H1 (cell line): ENCODE data around the gene RSPH9.

ENCODE experiments used
- EP300 ChIP-seq, 2 experiments: IDR thresholded peaks; 1 replicate in 1 of 2; 2 replicates in 1 of 2; pipeline ENCODE4 v1.6.1; 2011 to 2012; ENCODE audit warnings: low read depth in 2 of 2, low read length in 2 of 2, mild to moderate bottlenecking in 2 of 2, borderline replicate concordance in 1 of 2, inconsistent platforms in 1 of 2, moderate library complexity in 1 of 2
- EZH2 ChIP-seq: fragments of 200-600 bp; sonication (generic); IDR thresholded peaks from 2 replicates; pipeline ENCODE4 v1.7.1; 2012; ENCODE audit warnings: low read depth, mild to moderate bottlenecking, moderate library complexity, low read length, inconsistent platforms; ENCODE audit not compliant: severe bottlenecking
- GABPA ChIP-seq: IDR thresholded peaks from 2 replicates; pipeline ENCODE4 v1.6.1; 2011; ENCODE audit warnings: mild to moderate bottlenecking, low read length, moderate library complexity, borderline replicate concordance; ENCODE audit not compliant: insufficient read depth
- MAFK ChIP-seq: IDR thresholded peaks from 2 replicates; pipeline ENCODE4 v1.6.1; 2012; ENCODE audit warnings: low read depth, mild to moderate bottlenecking, improper control_type of control experiment, low read length
- POLR2A ChIP-seq, 2 experiments: IDR thresholded peaks; 1 replicate in 1 of 2; 2 replicates in 1 of 2; pipeline ENCODE4 v1.6.1; 2011; ENCODE audit warnings: low read depth in 2 of 2, low read length in 2 of 2, mild to moderate bottlenecking in 2 of 2; ENCODE audit errors: control extremely low read depth in 1 of 2
- POLR2AphosphoS5 ChIP-seq: IDR thresholded peaks from 2 replicates; pipeline ENCODE4 v1.6.1; 2011; ENCODE audit warnings: low read depth, low read length
- RAD21 ChIP-seq, 2 experiments: IDR thresholded peaks in 1 of 2; conservative IDR thresholded peaks in 1 of 2; 2 replicates each; pipeline ENCODE4 v1.6.1; 2011; ENCODE audit warnings: low read depth in 2 of 2, low read length in 2 of 2, improper control_type of control experiment in 1 of 2, inconsistent platforms in 1 of 2, mild to moderate bottlenecking in 1 of 2, moderate library complexity in 1 of 2
- TCF12 ChIP-seq: IDR thresholded peaks from 2 replicates; pipeline ENCODE4 v1.6.1; 2011; ENCODE audit warnings: low read depth, mild to moderate bottlenecking, low read length
- TEAD4 ChIP-seq: IDR thresholded peaks from 2 replicates; pipeline ENCODE4 v1.6.1; 2012; ENCODE audit warnings: low read depth, low read length, inconsistent platforms, mixed read lengths
- TF ChIP-seq, protein P1 (sequence below), 3 experiments: IDR thresholded peaks; 1 replicate in 2 of 3; 2 replicates in 1 of 3; pipeline versions ENCODE4 v1.5.1 to v1.6.1; 2011; ENCODE audit warnings: low read length in 3 of 3, mild to moderate bottlenecking in 3 of 3, inconsistent platforms in 2 of 3, low read depth in 1 of 3, moderate library complexity in 1 of 3; ENCODE audit not compliant: insufficient read depth in 1 of 3; ENCODE audit errors: control extremely low read depth in 1 of 3

- TF ChIP-seq, protein P1, sequence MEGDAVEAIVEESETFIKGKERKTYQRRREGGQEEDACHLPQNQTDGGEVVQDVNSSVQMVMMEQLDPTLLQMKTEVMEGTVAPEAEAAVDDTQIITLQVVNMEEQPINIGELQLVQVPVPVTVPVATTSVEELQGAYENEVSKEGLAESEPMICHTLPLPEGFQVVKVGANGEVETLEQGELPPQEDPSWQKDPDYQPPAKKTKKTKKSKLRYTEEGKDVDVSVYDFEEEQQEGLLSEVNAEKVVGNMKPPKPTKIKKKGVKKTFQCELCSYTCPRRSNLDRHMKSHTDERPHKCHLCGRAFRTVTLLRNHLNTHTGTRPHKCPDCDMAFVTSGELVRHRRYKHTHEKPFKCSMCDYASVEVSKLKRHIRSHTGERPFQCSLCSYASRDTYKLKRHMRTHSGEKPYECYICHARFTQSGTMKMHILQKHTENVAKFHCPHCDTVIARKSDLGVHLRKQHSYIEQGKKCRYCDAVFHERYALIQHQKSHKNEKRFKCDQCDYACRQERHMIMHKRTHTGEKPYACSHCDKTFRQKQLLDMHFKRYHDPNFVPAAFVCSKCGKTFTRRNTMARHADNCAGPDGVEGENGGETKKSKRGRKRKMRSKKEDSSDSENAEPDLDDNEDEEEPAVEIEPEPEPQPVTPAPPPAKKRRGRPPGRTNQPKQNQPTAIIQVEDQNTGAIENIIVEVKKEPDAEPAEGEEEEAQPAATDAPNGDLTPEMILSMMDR (IDR thresholded peaks at IDR 0.05; ENCODE audit: control extremely low read depth in 1 of 3, insufficient read depth in 1 of 3, low read depth in 1 of 3, low read length in 3 of 3) = no peak
- TF ChIP-seq TEAD4 (no peak), EP300 (IDR thresholded peaks at IDR 0.05; ENCODE audit: borderline replicate concordance in 1 of 2, low read depth in 2 of 2, low read length in 2 of 2) (no peak), RAD21 (IDR thresholded peaks at IDR 0.05 in 1 of 2, conservative IDR thresholded peaks at IDR 0.05 in 1 of 2; ENCODE audit: low read depth in 2 of 2, low read length in 2 of 2) (no peak), TCF12 (no peak), POLR2A (IDR thresholded peaks at IDR 0.05; ENCODE audit: control extremely low read depth in 1 of 2, low read depth in 2 of 2, low read length in 2 of 2) (no peak), EZH2 (no peak), MAFK (no peak), GABPA (no peak), POLR2AphosphoS5 (no peak)
Measured at GRCh38 chr6:43644940-43645612, at the start of gene RSPH9.
